GM12801 (cell line): ENCODE measurements around the gene DPP8.

Experiments used
- CTCF ChIP-seq: IDR thresholded peaks from one replicate; pipeline ENCODE4 v1.5.1; 2011; ENCODE audit warnings: control low read depth; ENCODE audit not compliant: insufficient read length; ENCODE audit errors: extremely low read depth

Gene DPP8

GRCh38 chr15:65396283-65396964 is 121.1 kb downstream of the DPP8 start:
- TF ChIP-seq CTCF: no peak

GRCh38 chr15:65395567-65396202 is 121.8 kb downstream of the DPP8 start:
- no peak for TF ChIP-seq CTCF

- TF ChIP-seq CTCF: no peak
Measured at GRCh38 chr15:65394936-65395335, 122.6 kb downstream of the DPP8 start.

GRCh38 chr15:65394280-65394789 is 123.2 kb downstream of the DPP8 start:
- no peak for TF ChIP-seq CTCF

GRCh38 chr15:65393557-65393956 is 123.9 kb downstream of the DPP8 start:
- TF ChIP-seq CTCF: no peak

GRCh38 chr15:65393091-65393490 is 124.4 kb downstream of the DPP8 start:
- TF ChIP-seq CTCF: no peak
